MM.1S (cell line): ENCODE data around the gene CPPED1.

Experiments
- DNase-seq: peaks from one replicate; pipeline ENCODE4 v3.0.0-alpha.2; 2015
- H2AFZ ChIP-seq: fragments of 300-600 bp; sonication (generic); 2 replicates; pipeline ENCODE4 v1.6.0; 2016; ENCODE audit warnings: antibody characterized with exemption, low read length
- H3F3A ChIP-seq: fragments of 300-600 bp; sonication (generic); 2 replicates; pipeline ENCODE4 v1.6.1; 2016; ENCODE audit warnings: mild to moderate bottlenecking, antibody characterized with exemption, low read length, moderate library complexity, mixed read lengths; ENCODE audit not compliant: insufficient read depth
- H3K27ac ChIP-seq: fragments of 300-600 bp; sonication (generic); 2 replicates; pipeline ENCODE4 v1.5.1; 2016; ENCODE audit warnings: mild to moderate bottlenecking, low read length
- H3K27me3 ChIP-seq: fragments of 300-600 bp; sonication (generic); replicated peaks from 2 replicates; pipeline ENCODE4 v1.6.0; 2016; ENCODE audit warnings: low read length; ENCODE audit not compliant: insufficient read depth
- H3K36me3 ChIP-seq: fragments of 300-600 bp; sonication (generic); replicated peaks from 2 replicates; pipeline ENCODE4 v1.6.1; 2016; ENCODE audit warnings: mild to moderate bottlenecking, low read length, mixed read lengths; ENCODE audit not compliant: insufficient read depth
- H3K4me1 ChIP-seq: fragments of 300-600 bp; sonication (generic); 2 replicates; pipeline ENCODE4 v1.6.1; 2016; ENCODE audit warnings: low read length, mixed read lengths
- H3K4me2 ChIP-seq: fragments of 300-600 bp; sonication (generic); 2 replicates; pipeline ENCODE4 v1.6.0; 2016; ENCODE audit warnings: low read depth, low read length
- H3K4me3 ChIP-seq: fragments of 300-600 bp; sonication (generic); 2 replicates; pipeline ENCODE4 v1.5.1; 2016; ENCODE audit warnings: low read length, mixed read lengths
- H3K79me2 ChIP-seq: fragments of 300-600 bp; sonication (generic); 2 replicates; pipeline ENCODE4 v1.6.1; 2016; ENCODE audit warnings: mixed run types, low read length, mixed read lengths
- H3K9ac ChIP-seq: fragments of 300-600 bp; sonication (generic); 2 replicates; pipeline ENCODE4 v1.6.1; 2016; ENCODE audit warnings: low read length, mixed read lengths
- H3K9me2 ChIP-seq: fragments of 300-600 bp; sonication (generic); replicated peaks from 2 replicates; pipeline ENCODE4 v1.6.1; 2016; ENCODE audit warnings: mild to moderate bottlenecking, low read length, mixed read lengths; ENCODE audit not compliant: insufficient read depth
- H3K9me3 ChIP-seq: fragments of 300-600 bp; sonication (generic); replicated peaks from 2 replicates; pipeline ENCODE4 v1.6.1; 2016; ENCODE audit warnings: mild to moderate bottlenecking, low read length, mixed read lengths; ENCODE audit not compliant: insufficient read depth
- H4K20me1 ChIP-seq: fragments of 300-600 bp; sonication (generic); 2 replicates; pipeline ENCODE4 v1.6.1; 2016; ENCODE audit warnings: mild to moderate bottlenecking, low read length, moderate library complexity, mixed read lengths; ENCODE audit not compliant: insufficient read depth
- EZH2 ChIP-seq: fragments of 300-600 bp; sonication (generic); optimal IDR thresholded peaks from 2 replicates; pipeline ENCODE3; 2017; ENCODE audit warnings: low read depth, mild to moderate bottlenecking, antibody characterized with exemption, low read length, mixed read lengths
- EZH2phosphoT487 ChIP-seq: fragments of 300-600 bp; sonication (generic); IDR thresholded peaks from 2 replicates; pipeline ENCODE4 v1.6.1; 2018; ENCODE audit warnings: antibody characterized with exemption, low read length
- TF ChIP-seq, protein P1 (sequence below): fragments of 300-600 bp; sonication (generic); IDR thresholded peaks from 2 replicates; pipeline ENCODE4 v1.5.1; 2016; ENCODE audit warnings: antibody characterized with exemption, low read length, mixed read lengths

The CPPED1 gene

DNA sequence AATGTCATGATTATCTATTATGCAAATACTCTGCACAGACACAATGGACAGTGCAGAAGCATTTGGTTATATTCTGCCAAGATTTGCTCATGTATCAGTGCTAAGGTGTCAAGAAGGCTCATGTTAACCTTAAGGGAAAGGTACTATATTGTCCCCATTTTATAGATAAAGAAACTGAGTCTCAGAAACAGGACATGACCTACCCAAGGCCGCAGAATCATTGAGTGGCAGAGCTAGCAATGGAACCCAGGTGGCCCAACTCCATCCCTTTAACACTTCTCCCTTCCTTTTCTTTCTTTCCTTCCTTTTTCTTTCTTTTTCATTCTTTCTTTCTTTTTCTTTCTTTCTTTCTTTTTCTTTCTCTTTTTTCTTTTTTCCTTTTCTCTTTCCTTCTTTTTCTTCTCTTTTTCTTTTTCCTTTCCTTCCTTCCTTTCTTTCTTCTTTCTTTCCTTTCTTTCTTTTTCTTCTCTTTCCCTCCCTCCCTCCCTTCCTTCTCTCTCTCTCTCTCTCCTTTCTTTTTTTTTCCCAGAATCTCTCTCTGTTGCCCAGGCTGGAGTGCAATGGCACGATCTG lies 149.8 kb downstream of the CPPED1 start:
- H3F3A ChIP-seq = no peaks in the 10 kb centered on the region
- TF ChIP-seq, protein P1, sequence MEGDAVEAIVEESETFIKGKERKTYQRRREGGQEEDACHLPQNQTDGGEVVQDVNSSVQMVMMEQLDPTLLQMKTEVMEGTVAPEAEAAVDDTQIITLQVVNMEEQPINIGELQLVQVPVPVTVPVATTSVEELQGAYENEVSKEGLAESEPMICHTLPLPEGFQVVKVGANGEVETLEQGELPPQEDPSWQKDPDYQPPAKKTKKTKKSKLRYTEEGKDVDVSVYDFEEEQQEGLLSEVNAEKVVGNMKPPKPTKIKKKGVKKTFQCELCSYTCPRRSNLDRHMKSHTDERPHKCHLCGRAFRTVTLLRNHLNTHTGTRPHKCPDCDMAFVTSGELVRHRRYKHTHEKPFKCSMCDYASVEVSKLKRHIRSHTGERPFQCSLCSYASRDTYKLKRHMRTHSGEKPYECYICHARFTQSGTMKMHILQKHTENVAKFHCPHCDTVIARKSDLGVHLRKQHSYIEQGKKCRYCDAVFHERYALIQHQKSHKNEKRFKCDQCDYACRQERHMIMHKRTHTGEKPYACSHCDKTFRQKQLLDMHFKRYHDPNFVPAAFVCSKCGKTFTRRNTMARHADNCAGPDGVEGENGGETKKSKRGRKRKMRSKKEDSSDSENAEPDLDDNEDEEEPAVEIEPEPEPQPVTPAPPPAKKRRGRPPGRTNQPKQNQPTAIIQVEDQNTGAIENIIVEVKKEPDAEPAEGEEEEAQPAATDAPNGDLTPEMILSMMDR = no peak
- TF ChIP-seq EZH2 = no peak
- no peak for TF ChIP-seq EZH2phosphoT487
- H4K20me1 ChIP-seq = no peaks in the 10 kb centered on the region
- no peaks in the 10 kb centered on the region for H3K27me3 ChIP-seq
- no peak overlapping the region for H3K9ac ChIP-seq
- H3K9me3 ChIP-seq = no peaks in the 10 kb centered on the region
- H3K79me2 ChIP-seq = no peaks in the 10 kb centered on the region
- H3K9me2 ChIP-seq = no peaks in the 10 kb centered on the region
- H3K4me3 ChIP-seq = no peak overlapping the region
- H3K36me3 ChIP-seq = no peaks in the 10 kb centered on the region
- no peak overlapping the region for H3K4me2 ChIP-seq
- no peak overlapping the region for H3K27ac ChIP-seq
- H2AFZ ChIP-seq = no peak overlapping the region
- H3K4me1 ChIP-seq = no peaks in the 10 kb centered on the region
- no peak for DNase-seq

DNA sequence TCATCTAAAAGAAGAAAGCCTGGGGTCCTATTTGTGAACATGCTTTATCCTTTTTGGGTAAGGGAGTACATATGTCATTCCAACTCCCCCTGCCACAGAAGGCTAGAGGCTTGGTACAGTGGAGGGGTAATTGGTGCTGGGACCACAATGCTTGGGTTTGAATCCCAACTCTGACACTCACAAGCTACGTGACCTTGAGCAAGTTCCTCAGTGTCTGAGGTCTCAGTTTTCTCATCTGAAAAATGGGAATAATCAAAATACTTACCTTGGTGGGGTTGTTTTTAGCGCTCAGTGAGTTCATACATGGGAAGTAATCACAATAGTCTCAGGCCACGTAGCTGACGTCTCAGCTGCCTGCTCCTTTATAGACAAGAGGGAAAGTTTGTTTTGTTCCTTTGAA lies 150.8 kb downstream of the CPPED1 start:
- Histone ChIP-seq H3K4me1 (no peaks in the 10 kb centered on the region), H3K9me2 (no peaks in the 10 kb centered on the region), H3F3A (no peaks in the 10 kb centered on the region), H3K79me2 (no peaks in the 10 kb centered on the region), H3K9ac (no peak overlapping the region), H3K36me3 (no peaks in the 10 kb centered on the region), H3K9me3 (no peaks in the 10 kb centered on the region), H3K4me3 (no peak overlapping the region), H3K27ac (no peak overlapping the region), H2AFZ (no peak overlapping the region), H4K20me1 (no peaks in the 10 kb centered on the region), H3K4me2 (no peak overlapping the region), H3K27me3 (no peaks in the 10 kb centered on the region)
- TF ChIP-seq EZH2phosphoT487 = no peak
- no peak for DNase-seq

DNA sequence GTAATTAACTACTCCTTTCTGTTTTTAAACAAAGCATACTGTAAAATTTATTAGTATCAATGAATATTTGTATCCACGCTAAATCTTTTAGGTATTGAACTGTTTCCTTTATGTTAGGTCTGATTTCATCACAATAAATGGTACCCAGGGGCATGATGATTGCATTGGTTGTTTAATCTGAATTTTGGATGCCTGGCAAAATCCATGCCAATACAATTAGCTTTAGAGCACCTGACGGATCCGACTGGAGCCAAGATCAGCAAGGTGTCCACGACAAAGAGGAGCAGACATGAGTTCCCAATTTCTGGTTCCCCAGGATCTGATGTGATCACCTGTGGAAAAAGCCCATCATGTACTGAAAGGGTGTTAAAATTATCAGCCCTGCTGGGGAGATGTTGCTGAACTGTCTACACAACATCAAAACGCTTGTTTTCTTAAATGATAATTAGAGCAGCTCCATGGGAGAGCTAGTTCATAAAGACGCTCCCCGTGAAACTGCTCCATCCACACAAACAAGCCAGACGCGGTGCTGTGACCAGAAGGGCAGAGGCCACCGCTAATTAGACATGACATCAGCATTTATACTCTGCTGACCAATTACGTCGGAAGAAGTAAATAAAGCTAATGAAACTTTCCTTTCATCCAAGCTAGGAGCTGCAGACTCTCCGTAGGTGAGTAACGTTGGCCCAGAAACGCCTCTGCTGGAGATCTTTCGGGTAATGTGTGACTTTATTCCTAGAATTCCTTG lies 151.7 kb downstream of the CPPED1 start:
- Histone ChIP-seq H3K9ac (no peak overlapping the region), H4K20me1 (no peaks in the 10 kb centered on the region), H3K9me3 (no peaks in the 10 kb centered on the region), H3K79me2 (no peaks in the 10 kb centered on the region), H3K36me3 (no peaks in the 10 kb centered on the region), H3K9me2 (no peaks in the 10 kb centered on the region), H3K27me3 (no peaks in the 10 kb centered on the region), H3K27ac (no peak overlapping the region), H2AFZ (no peak overlapping the region), H3F3A (no peaks in the 10 kb centered on the region), H3K4me3 (no peak overlapping the region), H3K4me2 (no peak overlapping the region), H3K4me1 (no peaks in the 10 kb centered on the region)
- no peak for DNase-seq
- TF ChIP-seq, protein P1 = no peak
- no peak for TF ChIP-seq EZH2
- no peak for TF ChIP-seq EZH2phosphoT487

DNA sequence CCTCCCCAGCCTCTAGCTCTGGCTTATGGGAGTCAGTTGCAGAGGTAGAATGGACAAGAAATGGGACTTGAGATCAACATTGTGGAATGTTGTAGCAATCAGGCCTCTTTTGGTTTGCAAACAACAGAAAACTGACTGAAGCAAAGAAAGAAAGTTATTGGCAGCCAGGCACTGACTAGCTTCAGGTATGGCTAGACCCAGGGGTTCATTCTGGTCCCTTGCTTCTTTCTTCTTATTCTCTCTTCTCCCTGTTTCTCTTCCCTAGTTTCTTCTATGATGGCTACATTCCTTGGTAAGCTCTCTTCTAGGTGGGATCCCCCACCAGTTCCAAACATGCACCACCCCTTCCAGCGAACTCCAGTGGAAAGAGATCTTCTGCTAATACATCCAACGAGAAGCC lies 154.3 kb downstream of the CPPED1 start:
- H3K4me1 ChIP-seq = no peaks in the 10 kb centered on the region
- H3K9ac ChIP-seq = no peak overlapping the region
- no peaks in the 10 kb centered on the region for H3K9me3 ChIP-seq
- no peak overlapping the region for H3K4me2 ChIP-seq
- no peak overlapping the region for H3K4me3 ChIP-seq
- no peaks in the 10 kb centered on the region for H4K20me1 ChIP-seq
- no peaks in the 10 kb centered on the region for H3K9me2 ChIP-seq
- H3K27ac ChIP-seq = no peak overlapping the region
- no peaks in the 10 kb centered on the region for H3K36me3 ChIP-seq
- no peaks in the 10 kb centered on the region for H3K27me3 ChIP-seq
- no peak overlapping the region for H2AFZ ChIP-seq
- TF ChIP-seq EZH2phosphoT487 = no peak
- TF ChIP-seq EZH2 = no peak
- TF ChIP-seq, protein P1 = no peak
- H3F3A ChIP-seq = no peaks in the 10 kb centered on the region
- no peak for DNase-seq
- H3K79me2 ChIP-seq = no peaks in the 10 kb centered on the region
